ENCODE results near the gene MYO7B.
A peak's percentile ranks its signal among the peaks of the same experiment; 100 is the strongest.

The MYO7B gene

GRCh38 chr2:127590386-127591190 lies 55.1 kb downstream of the MYO7B start:
- no peak for DNase-seq

- peak; percentile 2 for DNase-seq
Observed at GRCh38 chr2:127591221-127591923, 55.9 kb downstream of the MYO7B start.

GRCh38 chr2:127592761-127593227 lies 57.3 kb downstream of the MYO7B start:
- DNase-seq, result no peak

- no peak for DNase-seq
Observed at GRCh38 chr2:127593228-127594115, 58.0 kb downstream of the MYO7B start.

GRCh38 chr2:127594116-127594591 lies 58.7 kb downstream of the MYO7B start:
- no peak for DNase-seq

GRCh38 chr2:127596311-127597045 lies 61.0 kb downstream of the MYO7B start:
- DNase-seq, result no peak

GRCh38 chr2:127597046-127597983 lies 61.8 kb downstream of the MYO7B start:
- no peak for DNase-seq

GRCh38 chr2:127597984-127598380 lies 62.5 kb downstream of the MYO7B start:
- DNase-seq, result no peak

- DNase-seq, result no peak
Observed at GRCh38 chr2:127598711-127599110, 63.2 kb downstream of the MYO7B start.

- no peak for DNase-seq
Observed at GRCh38 chr2:127599211-127599610, 63.7 kb downstream of the MYO7B start.

- no peak for DNase-seq
Observed at GRCh38 chr2:127604986-127605385, 69.5 kb downstream of the MYO7B start.

GRCh38 chr2:127605691-127606263 lies 70.3 kb downstream of the MYO7B start:
- no peak for DNase-seq

GRCh38 chr2:127606625-127607398 lies 71.3 kb downstream of the MYO7B start:
- DNase-seq, result no peak

GRCh38 chr2:127607399-127607908 lies 72.0 kb downstream of the MYO7B start:
- no peak for DNase-seq

- DNase-seq, result no peak
Observed at GRCh38 chr2:127608061-127609030, 72.9 kb downstream of the MYO7B start.

- no peak for DNase-seq
Observed at GRCh38 chr2:127609031-127609751, 73.7 kb downstream of the MYO7B start.

GRCh38 chr2:127609818-127610217 lies 74.3 kb downstream of the MYO7B start:
- DNase-seq, result no peak

GRCh38 chr2:127610561-127610960 lies 75.1 kb downstream of the MYO7B start:
- DNase-seq, result no peak

All from NCI-H748 treated with DMSO at 0.1 percent for 48 hours (cell line).